A673 (cell line): Measurements from ENCODE around the gene CD163.

ENCODE experiments used
- EZH2 ChIP-seq: fragments of 200-600 bp; sonication (generic); IDR thresholded peaks from 2 replicates; pipeline ENCODE4 v1.6.1; 2017; ENCODE audit warnings: borderline replicate concordance, low read depth, mild to moderate bottlenecking, mixed read lengths, antibody characterized with exemption, low read length; ENCODE audit not compliant: poor library complexity, severe bottlenecking
- TF ChIP-seq, protein P1 (sequence below): fragments of 300-800, 200-600 bp; sonication (generic); conservative IDR thresholded peaks from 2 replicates; pipeline ENCODE4 v1.5.1; 2017; ENCODE audit warnings: low read depth, mild to moderate bottlenecking, antibody characterized with exemption, low read length, moderate library complexity, mixed read lengths

DNA sequence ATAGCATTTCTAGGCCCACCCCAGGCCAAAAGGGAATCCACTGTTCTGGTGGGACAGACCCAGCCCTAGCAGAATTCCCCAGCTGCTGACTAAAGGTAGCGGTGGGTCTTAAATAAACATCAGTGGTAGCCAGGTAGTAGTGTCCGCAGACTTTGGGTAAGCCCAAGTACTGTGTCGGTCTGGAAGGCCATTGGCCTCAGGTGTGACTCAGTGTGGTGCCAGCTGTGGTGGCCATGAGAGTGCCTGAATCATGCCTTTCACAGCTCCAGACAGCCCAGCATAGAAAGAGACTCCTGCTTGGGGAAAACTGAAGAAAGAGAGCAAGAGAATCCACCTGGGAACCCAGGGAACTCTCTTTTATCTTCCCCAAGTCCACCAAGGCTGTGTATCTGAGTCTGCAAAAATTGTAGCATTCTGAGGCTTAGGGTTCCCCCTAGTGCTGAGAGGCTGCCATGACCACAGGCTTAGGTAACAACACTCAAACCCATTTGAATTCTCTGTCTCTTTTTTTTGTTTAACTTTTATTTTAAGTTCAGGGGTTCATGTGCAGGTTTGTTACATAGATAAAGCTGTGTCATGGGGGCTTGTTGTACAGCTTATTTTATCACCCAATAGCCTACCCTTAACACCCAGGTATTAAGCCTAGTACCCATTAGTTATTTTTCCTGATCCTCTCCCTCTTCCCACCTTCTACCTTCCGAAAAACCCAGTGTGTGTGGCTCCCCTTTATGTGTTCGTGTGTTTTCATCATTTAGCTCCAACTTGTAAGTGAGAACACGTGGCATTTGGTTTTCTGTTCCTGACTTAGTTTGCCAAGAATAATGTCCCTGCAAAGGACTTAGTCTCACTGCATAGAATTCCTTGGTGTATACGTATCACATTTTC lies 43.0 kb downstream of the CD163 start:
- TF ChIP-seq EZH2: no peak
- TF ChIP-seq, protein P1, sequence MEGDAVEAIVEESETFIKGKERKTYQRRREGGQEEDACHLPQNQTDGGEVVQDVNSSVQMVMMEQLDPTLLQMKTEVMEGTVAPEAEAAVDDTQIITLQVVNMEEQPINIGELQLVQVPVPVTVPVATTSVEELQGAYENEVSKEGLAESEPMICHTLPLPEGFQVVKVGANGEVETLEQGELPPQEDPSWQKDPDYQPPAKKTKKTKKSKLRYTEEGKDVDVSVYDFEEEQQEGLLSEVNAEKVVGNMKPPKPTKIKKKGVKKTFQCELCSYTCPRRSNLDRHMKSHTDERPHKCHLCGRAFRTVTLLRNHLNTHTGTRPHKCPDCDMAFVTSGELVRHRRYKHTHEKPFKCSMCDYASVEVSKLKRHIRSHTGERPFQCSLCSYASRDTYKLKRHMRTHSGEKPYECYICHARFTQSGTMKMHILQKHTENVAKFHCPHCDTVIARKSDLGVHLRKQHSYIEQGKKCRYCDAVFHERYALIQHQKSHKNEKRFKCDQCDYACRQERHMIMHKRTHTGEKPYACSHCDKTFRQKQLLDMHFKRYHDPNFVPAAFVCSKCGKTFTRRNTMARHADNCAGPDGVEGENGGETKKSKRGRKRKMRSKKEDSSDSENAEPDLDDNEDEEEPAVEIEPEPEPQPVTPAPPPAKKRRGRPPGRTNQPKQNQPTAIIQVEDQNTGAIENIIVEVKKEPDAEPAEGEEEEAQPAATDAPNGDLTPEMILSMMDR: peak; percentile 86
